Left forelimb (tissue), 1 donor: Measurements from ENCODE around the gene DDX19B.
"Not testable (repeated sequence)": the region's sequence is repeated elsewhere in the genome, so short reads cannot be mapped to it uniquely, and the experiment has no call there.

Experiments used
- DNase-seq: peaks from one replicate; pipeline ENCODE4 v3.0.0-alpha.2; 2018; ENCODE audit warnings: low spot score

DDX19B gene

GRCh38 chr16:70348991-70349390 is 50.0 kb downstream of the DDX19B start:
- DNase-seq: no peak

- no peak for DNase-seq
These were observed 50.8 kb downstream of the DDX19B start for GRCh38 chr16:70349783-70350182.

- DNase-seq: no peak
These were observed 60.6 kb downstream of the DDX19B start for GRCh38 chr16:70359552-70359951.

- no peak for DNase-seq
These were observed 65.4 kb downstream of the DDX19B start for GRCh38 chr16:70364399-70364798.

GRCh38 chr16:70370145-70370544 is 71.2 kb downstream of the DDX19B start:
- not testable (repeated sequence) for DNase-seq

- DNase-seq: no peak
These were observed 71.9 kb downstream of the DDX19B start for GRCh38 chr16:70370924-70371323.

- DNase-seq: no peak
These were observed 74.1 kb downstream of the DDX19B start for GRCh38 chr16:70372921-70373728.

- DNase-seq: no peak
These were observed 75.2 kb downstream of the DDX19B start for GRCh38 chr16:70374213-70374612.

GRCh38 chr16:70375636-70376611 is 76.9 kb downstream of the DDX19B start:
- no peak for DNase-seq

GRCh38 chr16:70377782-70378181 is 78.8 kb downstream of the DDX19B start:
- no peak for DNase-seq

GRCh38 chr16:70378869-70379493 is 80.0 kb downstream of the DDX19B start:
- no peak for DNase-seq

GRCh38 chr16:70380248-70380918 is 81.4 kb downstream of the DDX19B start:
- DNase-seq: peak; percentile 81

- peak; percentile 96 for DNase-seq
These were observed 82.1 kb downstream of the DDX19B start for GRCh38 chr16:70380919-70381603.

GRCh38 chr16:70381604-70382342 is 82.8 kb downstream of the DDX19B start:
- DNase-seq: no peak

- no peak for DNase-seq
These were observed 84.5 kb downstream of the DDX19B start for GRCh38 chr16:70383421-70383960.
